Activated T-cell treated with anti-CD3 and anti-CD28 coated beads, Interleukin-2, amount 50 U/mL, for 24 hours (primary cell): ENCODE results near the gene RAVER2.
"Not testable (repeated sequence)": the region's sequence is repeated elsewhere in the genome, so short reads cannot be mapped to it uniquely, and the experiment has no call there.

Source experiments
- DNase-seq: peaks from one replicate; pipeline ENCODE4 v3.0.0-alpha.2; 2020
- H3K27ac Mint-ChIP-seq: 2 replicates; pipeline ENCODE4 v1.8.0; 2020; ENCODE audit warnings: mild to moderate bottlenecking, mixed read lengths
- H3K27me3 Mint-ChIP-seq: 2 replicates; pipeline ENCODE4 v1.8.0; 2020; ENCODE audit warnings: mixed read lengths
- H3K36me3 Mint-ChIP-seq: 2 replicates; pipeline ENCODE4 v1.8.0; 2020; ENCODE audit warnings: low read depth, mixed read lengths
- H3K4me1 Mint-ChIP-seq: 2 replicates; pipeline ENCODE4 v1.8.0; 2020; ENCODE audit warnings: low read depth, mixed read lengths
- H3K4me3 Mint-ChIP-seq: 2 replicates; pipeline ENCODE4 v1.8.0; 2020; ENCODE audit warnings: mild to moderate bottlenecking, moderate library complexity, mixed read lengths
- H3K9me3 Mint-ChIP-seq: 2 replicates; pipeline ENCODE4 v1.8.0; 2020; ENCODE audit warnings: mixed read lengths

The RAVER2 gene, protein sequence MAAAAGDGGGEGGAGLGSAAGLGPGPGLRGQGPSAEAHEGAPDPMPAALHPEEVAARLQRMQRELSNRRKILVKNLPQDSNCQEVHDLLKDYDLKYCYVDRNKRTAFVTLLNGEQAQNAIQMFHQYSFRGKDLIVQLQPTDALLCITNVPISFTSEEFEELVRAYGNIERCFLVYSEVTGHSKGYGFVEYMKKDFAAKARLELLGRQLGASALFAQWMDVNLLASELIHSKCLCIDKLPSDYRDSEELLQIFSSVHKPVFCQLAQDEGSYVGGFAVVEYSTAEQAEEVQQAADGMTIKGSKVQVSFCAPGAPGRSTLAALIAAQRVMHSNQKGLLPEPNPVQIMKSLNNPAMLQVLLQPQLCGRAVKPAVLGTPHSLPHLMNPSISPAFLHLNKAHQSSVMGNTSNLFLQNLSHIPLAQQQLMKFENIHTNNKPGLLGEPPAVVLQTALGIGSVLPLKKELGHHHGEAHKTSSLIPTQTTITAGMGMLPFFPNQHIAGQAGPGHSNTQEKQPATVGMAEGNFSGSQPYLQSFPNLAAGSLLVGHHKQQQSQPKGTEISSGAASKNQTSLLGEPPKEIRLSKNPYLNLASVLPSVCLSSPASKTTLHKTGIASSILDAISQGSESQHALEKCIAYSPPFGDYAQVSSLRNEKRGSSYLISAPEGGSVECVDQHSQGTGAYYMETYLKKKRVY

DNA sequence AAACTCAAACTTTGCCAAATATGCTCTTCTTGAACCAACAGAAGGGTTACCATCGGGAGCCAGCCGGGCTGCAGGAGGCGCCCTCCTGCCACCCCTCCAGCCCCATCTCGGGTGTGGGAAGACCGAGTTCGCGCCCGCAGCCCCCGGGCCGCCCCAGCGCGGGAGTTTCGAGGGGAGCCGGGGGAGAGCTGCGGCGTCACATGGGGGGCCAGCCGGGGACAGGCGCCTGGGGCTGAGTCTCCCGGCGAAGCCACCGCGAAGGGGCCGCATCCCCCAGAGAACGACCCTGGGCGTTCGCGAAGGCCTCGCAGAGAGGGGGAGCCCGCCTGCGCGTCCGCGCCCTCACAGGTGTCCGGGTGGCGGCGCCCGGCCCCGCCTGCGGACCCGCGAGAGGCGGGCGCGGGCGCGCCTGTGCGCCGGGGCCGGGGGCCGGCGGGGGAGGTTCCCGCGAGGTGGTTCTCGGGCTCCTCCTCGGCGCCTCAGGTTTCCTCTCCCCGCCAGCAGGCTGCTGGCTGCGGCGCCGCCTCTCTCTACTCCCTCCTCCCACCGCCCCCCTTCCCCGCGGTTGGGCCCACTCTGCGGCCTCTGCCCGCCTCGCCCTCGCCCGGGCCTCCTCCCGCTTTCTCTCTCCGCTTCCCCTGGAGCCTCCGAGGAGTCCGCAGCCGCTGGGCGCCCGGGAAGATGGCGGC lies at the start of gene RAVER2:
Gene RAVER2 (plus strand): TSS at position 584 of the 689 bp plus-strand sequence. CDS start 98 bp downstream, at position 682.
- Mint-ChIP-seq H3K27ac (peak within 1 kb of the TSS; percentile 79), H3K4me1 (peaks cover 18% of the 10 kb centered on the region), H3K9me3 (no peaks in the 10 kb centered on the region), H3K36me3 (no peaks in the 10 kb centered on the region), H3K4me3 (peak within 1 kb of the TSS; percentile 79), H3K27me3 (peaks cover 11% of the 10 kb centered on the region)
- DNase-seq: peak; percentile 74

DNA sequence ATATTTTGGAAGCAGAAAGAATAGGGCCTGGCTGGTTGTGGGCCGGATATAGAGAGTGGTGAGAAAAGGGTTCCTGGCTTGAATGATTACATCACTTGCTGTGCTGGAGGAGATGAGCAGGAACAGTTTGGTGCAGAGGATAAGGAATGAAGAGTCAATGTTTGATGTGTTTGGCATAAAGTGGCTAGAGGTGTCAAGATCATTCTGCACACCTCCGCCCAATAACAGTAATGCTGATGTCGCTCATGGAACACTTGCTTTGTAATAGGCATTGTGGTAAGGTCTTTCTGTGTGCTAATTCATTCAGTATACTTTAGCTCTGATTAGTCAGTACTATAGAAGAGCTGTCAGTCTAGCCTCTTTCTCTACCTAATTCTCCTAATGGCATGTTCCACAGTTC lies 48.0 kb upstream of the RAVER2 start:
- DNase-seq: no peak
- Mint-ChIP-seq H3K9me3 (no peaks in the 10 kb centered on the region), H3K4me3 (no peak overlapping the region), H3K27me3 (peaks cover 3% of the 10 kb centered on the region), H3K4me1 (no peaks in the 10 kb centered on the region), H3K36me3 (no peaks in the 10 kb centered on the region), H3K27ac (no peak overlapping the region)

DNA sequence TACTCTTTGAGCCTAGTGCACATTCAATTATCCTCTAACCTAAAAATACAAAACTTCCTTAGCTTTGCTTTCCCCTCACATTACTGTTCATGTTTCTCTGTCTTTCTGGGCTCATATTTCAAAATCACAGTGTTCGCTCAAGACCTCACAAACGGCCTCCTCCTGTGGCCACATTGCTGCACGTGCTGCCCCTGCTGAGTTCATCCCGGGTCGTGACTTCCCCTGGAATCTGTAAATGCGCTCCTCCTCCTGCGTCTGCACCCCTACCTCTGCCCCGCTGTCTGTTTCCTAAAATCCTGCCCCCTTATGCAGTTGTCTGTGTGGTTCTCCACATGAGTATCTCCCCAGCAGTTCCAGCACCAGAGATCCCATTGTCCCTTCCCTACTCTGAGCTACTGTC lies 45.5 kb upstream of the RAVER2 start:
- Mint-ChIP-seq H3K36me3 (no peaks in the 10 kb centered on the region), H3K4me1 (no peaks in the 10 kb centered on the region), H3K4me3 (no peak overlapping the region), H3K27me3 (peaks cover 8% of the 10 kb centered on the region), H3K27ac (no peak overlapping the region), H3K9me3 (peaks cover 2% of the 10 kb centered on the region)
- DNase-seq: no peak

DNA sequence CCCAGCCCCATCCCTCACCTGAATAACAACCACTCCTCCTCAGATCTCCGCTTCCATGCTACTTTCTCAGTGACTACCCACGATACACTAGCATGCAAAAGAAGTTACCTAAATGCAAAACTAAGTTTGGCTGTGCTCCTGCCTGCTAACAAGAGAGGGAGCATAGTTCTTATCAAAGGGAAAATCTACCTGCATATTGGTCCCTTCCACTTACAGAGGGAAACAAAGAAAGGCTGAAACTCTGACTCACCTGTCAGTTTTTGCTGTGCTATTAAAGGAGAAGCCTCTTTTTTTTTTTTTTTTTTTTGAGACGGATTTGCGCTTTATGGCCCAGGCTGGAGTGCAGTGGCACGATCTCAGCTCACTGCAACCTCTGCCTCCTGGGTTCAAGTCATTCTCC lies 43.8 kb upstream of the RAVER2 start:
- H3K36me3 Mint-ChIP-seq: no peaks in the 10 kb centered on the region
- H3K27ac Mint-ChIP-seq: no peak overlapping the region
- H3K9me3 Mint-ChIP-seq: peaks cover 2% of the 10 kb centered on the region
- no peak for DNase-seq
- peaks cover 8% of the 10 kb centered on the region for H3K27me3 Mint-ChIP-seq
- no peak overlapping the region for H3K4me3 Mint-ChIP-seq
- H3K4me1 Mint-ChIP-seq: no peaks in the 10 kb centered on the region

DNA sequence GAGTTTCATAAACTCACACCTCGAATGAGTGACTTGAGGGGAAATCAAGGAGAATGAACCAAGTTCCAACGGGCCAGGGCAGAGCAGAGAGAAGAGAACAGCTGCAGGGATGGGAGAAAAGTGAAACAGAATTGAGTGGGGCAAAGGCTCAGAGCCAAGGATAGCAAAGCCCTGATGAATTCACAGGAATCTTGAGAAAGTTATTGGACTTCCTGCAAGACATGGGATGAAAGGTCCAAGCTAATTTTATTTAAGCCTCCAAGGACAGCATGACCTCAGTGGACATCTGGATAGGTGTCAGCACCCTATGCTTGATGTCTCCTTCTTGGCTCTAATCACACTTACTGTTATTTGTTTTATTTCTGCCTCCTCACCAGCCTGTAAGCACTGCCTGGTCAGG lies 43.0 kb upstream of the RAVER2 start:
- DNase-seq: no peak
- Mint-ChIP-seq H3K4me1 (no peaks in the 10 kb centered on the region), H3K27ac (no peak overlapping the region), H3K9me3 (peaks cover 2% of the 10 kb centered on the region), H3K36me3 (no peaks in the 10 kb centered on the region), H3K4me3 (no peak overlapping the region), H3K27me3 (peaks cover 8% of the 10 kb centered on the region)

DNA sequence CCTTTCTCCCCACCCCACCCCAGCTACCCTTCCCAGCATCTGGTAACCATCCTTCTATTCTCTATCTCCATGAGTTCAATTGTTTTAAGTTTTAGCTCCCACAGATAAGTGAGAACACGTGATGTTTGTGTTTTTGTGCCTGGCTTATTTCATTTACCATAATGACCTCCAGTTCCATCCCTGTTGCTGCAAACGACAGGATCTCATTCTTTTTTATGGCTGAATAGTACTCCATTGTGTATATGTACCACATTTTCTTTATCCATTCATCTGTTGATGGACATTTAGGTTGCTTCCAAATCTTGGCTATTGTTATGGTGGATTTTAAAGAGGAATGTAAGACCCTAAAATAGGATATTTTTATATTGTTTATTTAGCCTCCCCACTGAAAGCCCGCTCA lies 42.2 kb upstream of the RAVER2 start:
- not testable (repeated sequence) for H3K4me1 Mint-ChIP-seq, DNase-seq, H3K4me3 Mint-ChIP-seq, H3K9me3 Mint-ChIP-seq, H3K27ac Mint-ChIP-seq, H3K36me3 Mint-ChIP-seq, H3K27me3 Mint-ChIP-seq

DNA sequence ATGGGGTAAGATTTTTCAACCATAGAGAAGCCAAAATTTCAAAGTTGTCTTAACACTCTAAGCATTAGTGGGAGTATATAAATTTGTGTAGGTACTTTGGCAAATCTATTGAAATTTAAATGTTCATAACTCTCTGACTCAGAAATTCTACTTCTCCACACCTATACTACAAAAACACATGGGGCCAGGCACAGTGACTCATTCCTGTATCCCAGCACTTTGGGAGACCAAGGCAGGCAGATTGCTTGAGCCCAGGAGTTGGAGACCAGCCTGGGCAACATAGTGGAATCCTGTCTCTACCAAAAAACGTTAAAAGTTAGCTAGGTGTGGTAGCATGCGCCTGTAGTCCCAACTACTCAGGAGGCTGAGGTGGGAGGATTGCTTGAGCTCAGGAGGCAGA lies 41.3 kb upstream of the RAVER2 start:
- no peak for DNase-seq
- H3K27ac Mint-ChIP-seq: no peak overlapping the region
- no peaks in the 10 kb centered on the region for H3K36me3 Mint-ChIP-seq
- H3K4me1 Mint-ChIP-seq: no peaks in the 10 kb centered on the region
- H3K9me3 Mint-ChIP-seq: peaks cover 2% of the 10 kb centered on the region
- H3K27me3 Mint-ChIP-seq: peaks cover 8% of the 10 kb centered on the region
- no peak overlapping the region for H3K4me3 Mint-ChIP-seq

DNA sequence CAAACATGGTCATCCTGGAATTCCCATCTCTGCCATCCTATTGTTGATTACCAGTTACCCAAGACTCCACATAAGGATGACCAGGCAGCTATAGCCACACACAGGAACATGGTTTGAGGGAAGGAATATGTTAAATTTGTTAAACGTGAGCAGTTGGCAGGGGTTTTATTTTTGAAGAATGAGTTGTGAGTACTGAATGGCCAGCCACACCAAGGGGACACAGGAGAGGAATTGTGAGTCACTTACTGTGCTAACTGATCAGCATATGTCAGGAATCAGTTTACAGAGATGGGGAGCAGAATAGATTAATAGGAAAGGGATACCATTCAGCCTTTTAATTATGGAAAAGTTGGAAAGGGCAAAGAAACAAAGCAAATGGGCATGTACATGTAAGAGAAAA lies 39.3 kb upstream of the RAVER2 start:
- Mint-ChIP-seq H3K27me3 (peaks cover 8% of the 10 kb centered on the region), H3K27ac (no peak overlapping the region), H3K4me3 (no peak overlapping the region), H3K36me3 (no peaks in the 10 kb centered on the region), H3K9me3 (peaks cover 2% of the 10 kb centered on the region), H3K4me1 (no peaks in the 10 kb centered on the region)
- no peak for DNase-seq

DNA sequence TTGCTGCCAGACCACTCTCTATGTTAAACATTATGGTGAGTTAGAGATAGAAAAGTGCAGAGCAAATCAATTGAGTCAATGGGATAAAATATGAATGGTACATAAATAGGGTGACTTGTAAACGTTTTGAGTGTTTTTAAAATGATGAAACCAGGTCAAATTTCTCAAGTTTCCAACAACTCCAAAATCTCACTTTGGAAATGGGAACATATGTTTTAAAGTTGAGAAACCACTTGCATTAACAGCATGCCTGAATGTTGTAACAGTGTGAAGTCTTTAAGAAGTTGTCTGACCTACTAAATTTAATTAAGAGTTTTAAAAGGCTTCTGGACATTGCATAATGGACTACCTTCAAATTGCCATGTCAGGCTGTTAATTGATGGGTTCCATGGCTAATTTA lies 33.6 kb upstream of the RAVER2 start:
- Mint-ChIP-seq H3K9me3 (no peaks in the 10 kb centered on the region), H3K4me3 (no peak overlapping the region), H3K4me1 (no peaks in the 10 kb centered on the region), H3K36me3 (no peaks in the 10 kb centered on the region), H3K27ac (no peak overlapping the region), H3K27me3 (peaks cover 3% of the 10 kb centered on the region)
- no peak for DNase-seq

DNA sequence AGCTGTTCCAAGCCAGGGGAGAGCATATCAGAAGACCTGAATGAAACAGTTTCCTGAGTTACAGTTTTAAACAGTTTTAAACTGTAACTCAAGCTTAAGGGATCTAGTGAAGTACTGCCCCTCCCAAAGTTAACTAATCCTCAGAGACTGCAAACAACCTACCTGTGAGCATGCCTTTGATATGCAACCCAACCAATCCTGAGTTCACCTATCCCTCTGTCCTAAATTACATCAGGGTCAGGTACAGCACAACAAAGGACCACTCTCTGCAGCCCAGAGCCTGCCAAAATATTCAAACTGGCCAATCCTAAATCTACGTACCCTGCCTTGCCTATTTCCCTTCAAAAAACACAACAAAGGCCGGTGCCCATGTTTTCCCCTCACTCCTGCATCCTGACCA lies 32.8 kb upstream of the RAVER2 start:
- H3K4me3 Mint-ChIP-seq: no peak overlapping the region
- DNase-seq: no peak
- H3K4me1 Mint-ChIP-seq: no peaks in the 10 kb centered on the region
- H3K9me3 Mint-ChIP-seq: no peaks in the 10 kb centered on the region
- no peak overlapping the region for H3K27ac Mint-ChIP-seq
- no peaks in the 10 kb centered on the region for H3K36me3 Mint-ChIP-seq
- peaks cover 5% of the 10 kb centered on the region for H3K27me3 Mint-ChIP-seq

DNA sequence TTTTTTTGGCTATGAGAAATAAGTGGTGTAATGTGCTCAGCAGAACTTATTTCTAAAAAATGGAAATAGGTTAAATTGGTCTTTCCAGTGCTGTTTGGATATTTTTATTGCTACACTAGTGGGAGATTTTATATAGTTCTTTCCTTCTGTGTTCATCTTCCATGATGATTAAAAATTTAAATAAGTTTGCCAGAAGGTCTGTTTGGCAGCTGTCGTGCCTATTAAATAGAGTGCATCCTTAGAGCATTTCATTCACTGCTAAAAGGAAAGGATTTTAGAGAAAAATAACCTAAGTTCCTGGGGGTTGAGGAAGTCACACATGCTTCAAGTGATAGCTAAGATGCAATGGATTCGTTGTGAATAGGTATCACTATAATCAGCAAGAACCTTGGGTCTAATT lies 29.7 kb upstream of the RAVER2 start:
- H3K27me3 Mint-ChIP-seq: peaks cover 17% of the 10 kb centered on the region
- H3K4me3 Mint-ChIP-seq: no peak overlapping the region
- H3K27ac Mint-ChIP-seq: no peak overlapping the region
- no peaks in the 10 kb centered on the region for H3K36me3 Mint-ChIP-seq
- DNase-seq: no peak
- peaks cover 7% of the 10 kb centered on the region for H3K9me3 Mint-ChIP-seq
- H3K4me1 Mint-ChIP-seq: no peaks in the 10 kb centered on the region

DNA sequence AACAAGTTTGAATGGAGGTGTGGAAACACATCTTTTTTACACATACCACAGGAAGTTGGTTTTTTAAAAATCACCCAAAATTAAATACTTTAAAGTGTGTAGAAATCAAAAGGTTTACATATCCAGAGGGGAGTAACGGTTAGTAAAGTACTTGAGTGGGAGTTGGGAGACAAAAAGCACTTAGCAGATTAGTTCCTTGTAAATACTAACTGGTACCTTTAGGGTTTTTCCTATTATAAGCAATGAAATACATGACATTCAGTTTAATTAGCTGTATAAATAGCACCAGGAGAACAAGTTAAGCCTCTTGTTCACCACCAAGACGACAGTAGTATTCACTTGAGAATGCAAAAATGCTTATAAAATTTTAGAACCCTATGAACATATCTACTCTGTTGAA lies 23.7 kb upstream of the RAVER2 start:
- no peak overlapping the region for H3K27ac Mint-ChIP-seq
- peaks cover 56% of the 10 kb centered on the region for H3K27me3 Mint-ChIP-seq
- H3K4me1 Mint-ChIP-seq: no peaks in the 10 kb centered on the region
- H3K36me3 Mint-ChIP-seq: no peaks in the 10 kb centered on the region
- DNase-seq: no peak
- H3K4me3 Mint-ChIP-seq: no peak overlapping the region
- peaks cover 7% of the 10 kb centered on the region for H3K9me3 Mint-ChIP-seq

DNA sequence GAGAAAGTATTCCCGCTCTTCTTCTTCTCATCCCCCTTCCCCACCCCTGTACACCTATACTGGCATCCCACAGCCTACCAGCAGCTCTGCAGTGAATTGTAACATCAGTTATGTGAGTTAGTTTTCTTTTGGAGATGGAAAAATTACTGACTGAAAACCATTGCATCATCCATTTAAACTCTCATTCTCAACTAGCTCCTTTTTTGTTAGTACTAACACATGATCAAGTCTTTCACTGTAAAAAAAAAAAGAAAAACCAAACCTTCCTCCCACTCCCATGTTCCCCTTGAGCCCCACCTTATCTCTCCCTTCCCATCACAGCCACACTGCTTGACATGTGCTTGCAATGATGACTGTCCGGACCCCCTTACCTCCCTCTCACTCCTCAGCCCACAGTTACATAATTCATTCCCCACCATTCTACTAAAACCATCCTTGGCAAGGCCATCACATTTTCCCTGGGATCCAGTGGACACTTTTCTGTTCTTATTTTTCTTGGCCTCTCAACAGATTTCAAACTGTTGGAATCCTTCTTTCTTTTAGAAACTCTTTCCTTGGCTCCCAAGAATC lies 23.2 kb upstream of the RAVER2 start:
- no peak overlapping the region for H3K27ac Mint-ChIP-seq
- H3K27me3 Mint-ChIP-seq: peaks cover 56% of the 10 kb centered on the region
- DNase-seq: no peak
- peaks cover 7% of the 10 kb centered on the region for H3K9me3 Mint-ChIP-seq
- no peaks in the 10 kb centered on the region for H3K36me3 Mint-ChIP-seq
- H3K4me1 Mint-ChIP-seq: no peaks in the 10 kb centered on the region
- no peak overlapping the region for H3K4me3 Mint-ChIP-seq

DNA sequence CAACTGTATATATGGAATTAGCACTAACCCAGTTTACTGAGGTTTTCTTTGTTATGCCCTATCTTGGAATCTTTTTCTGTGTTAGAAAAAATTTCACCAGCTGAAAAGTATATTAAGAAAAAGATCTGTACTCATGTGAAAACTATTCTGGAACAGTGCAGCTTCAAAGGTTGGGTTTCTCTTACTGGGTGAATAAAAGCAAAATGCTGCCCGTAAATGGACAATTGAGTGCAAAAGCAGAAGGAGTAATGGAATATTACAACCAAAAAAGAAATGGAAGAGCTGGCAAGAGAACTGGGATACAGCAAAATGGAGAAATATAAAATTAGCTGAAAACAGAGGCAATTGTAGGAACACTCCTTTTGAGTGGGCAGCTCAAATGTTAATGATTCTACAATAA lies 17.0 kb upstream of the RAVER2 start:
- Mint-ChIP-seq H3K9me3 (no peaks in the 10 kb centered on the region), H3K27ac (no peak overlapping the region), H3K27me3 (peaks cover 22% of the 10 kb centered on the region), H3K4me1 (no peaks in the 10 kb centered on the region), H3K4me3 (no peak overlapping the region), H3K36me3 (no peaks in the 10 kb centered on the region)
- DNase-seq: no peak
